Measurements from ENCODE around the gene SLCO3A1.

SLCO3A1 gene

DNA sequence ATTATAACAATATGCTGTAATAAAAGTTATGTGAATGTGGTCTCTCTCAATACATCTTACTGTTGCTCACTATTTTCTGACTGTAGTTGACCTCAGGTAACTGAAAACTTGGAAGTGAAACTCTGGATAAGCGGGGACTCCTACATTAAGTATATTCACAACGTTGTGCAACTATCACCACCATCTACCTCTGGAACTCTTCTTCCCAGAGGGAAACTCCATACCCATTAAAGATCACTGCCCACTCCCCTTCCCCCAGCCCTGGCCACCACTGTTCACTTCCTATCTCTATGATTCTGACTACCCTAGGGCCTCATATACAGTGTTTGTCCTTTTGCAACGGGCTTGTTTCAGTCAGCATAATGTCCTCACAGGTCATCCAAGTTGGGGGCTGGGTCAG, 20.7 kb downstream of the SLCO3A1 start:
- Histone ChIP-seq H3K4me3 (ENCODE audit: low read depth, low read length) (no peak overlapping the region), H3K36me3 (ENCODE audit: control insufficient read depth in 2 of 2, insufficient read depth in 1 of 2, low read length in 2 of 2) (no peaks in the 10 kb centered on the region), H3K9me3 (ENCODE audit: control insufficient read depth, insufficient read depth, low read depth, low read length) (no peaks in the 10 kb centered on the region), H3K27ac (ENCODE audit: extremely low read depth, low read depth, low read length) (no peak overlapping the region), H3K4me1 (ENCODE audit: control insufficient read depth, insufficient read depth, low read length) (no peaks in the 10 kb centered on the region)
- CTCF ChIA-PET, result interaction anchor here (1.1 kb wide), 1 partner anchor 24 kb away, joined by 3 read pairs; no protein-coding TSS in a partner anchor
- POLR2A ChIA-PET, result no interaction called here
- TF ChIP-seq, protein P1, sequence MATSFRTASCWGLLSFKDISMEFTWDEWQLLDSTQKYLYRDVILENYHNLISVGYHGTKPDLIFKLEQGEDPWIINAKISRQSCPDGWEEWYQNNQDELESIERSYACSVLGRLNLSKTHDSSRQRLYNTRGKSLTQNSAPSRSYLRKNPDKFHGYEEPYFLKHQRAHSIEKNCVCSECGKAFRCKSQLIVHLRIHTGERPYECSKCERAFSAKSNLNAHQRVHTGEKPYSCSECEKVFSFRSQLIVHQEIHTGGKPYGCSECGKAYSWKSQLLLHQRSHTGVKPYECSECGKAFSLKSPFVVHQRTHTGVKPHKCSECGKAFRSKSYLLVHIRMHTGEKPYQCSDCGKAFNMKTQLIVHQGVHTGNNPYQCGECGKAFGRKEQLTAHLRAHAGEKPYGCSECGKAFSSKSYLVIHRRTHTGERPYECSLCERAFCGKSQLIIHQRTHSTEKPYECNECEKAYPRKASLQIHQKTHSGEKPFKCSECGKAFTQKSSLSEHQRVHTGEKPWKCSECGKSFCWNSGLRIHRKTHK (tag by site-specific recombination; IDR thresholded peaks at IDR 0.05), result no peak
- no peak for TF ChIP-seq ZNF701 (tag by site-specific recombination; IDR thresholded peaks at IDR 0.05)
- TF ChIP-seq MYNN (tag by site-specific recombination; IDR thresholded peaks at IDR 0.05; ENCODE audit: borderline replicate concordance), result no peak
- no peak for TF ChIP-seq ZNF366 (tag by site-specific recombination; conservative IDR thresholded peaks at IDR 0.05)
- TF ChIP-seq ZNF660 (tag by site-specific recombination; IDR thresholded peaks at IDR 0.05), result no peak
- no peak for TF ChIP-seq ZNF248 (tag by site-specific recombination; IDR thresholded peaks at IDR 0.05)
- TF ChIP-seq ZNF155 (tag by site-specific recombination; IDR thresholded peaks at IDR 0.05), result no peak

DNA sequence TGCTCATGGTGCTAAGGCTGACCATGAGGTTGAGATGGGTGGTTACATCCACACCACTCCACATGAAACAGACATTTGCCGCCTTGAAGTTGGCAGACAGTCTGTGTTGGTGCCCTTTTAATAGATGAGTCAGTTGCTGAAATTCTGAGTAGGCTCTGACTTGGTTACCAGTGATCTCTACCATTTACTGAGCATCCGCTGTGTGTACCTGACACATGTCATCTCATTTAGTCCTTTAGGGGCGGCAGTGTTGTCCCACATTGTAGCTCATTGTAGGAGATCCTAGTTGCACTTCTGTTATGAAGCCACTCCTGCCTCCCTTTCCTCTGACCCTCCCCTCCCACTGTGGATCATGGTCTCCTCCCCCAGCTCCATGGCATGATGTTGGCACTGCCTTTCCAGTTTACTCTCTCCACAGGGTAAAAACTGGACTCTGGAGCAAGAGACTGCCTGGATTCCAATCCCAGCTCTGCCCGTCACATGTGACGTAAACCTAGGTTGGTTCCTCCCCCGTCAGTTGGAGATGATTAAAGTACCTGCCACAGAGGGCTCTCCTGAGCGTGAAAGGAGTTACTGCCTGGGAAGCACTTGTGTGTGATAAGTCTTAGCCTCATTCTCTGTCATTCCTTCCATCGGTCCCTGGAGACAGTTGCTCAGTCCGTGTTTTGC, 21.6 kb downstream of the SLCO3A1 start:
- Histone ChIP-seq H3K36me3 (ENCODE audit: control insufficient read depth in 2 of 2, insufficient read depth in 1 of 2, low read length in 2 of 2) (no peaks in the 10 kb centered on the region), H3K9me3 (ENCODE audit: control insufficient read depth, insufficient read depth, low read depth, low read length) (no peaks in the 10 kb centered on the region), H3K4me1 (ENCODE audit: control insufficient read depth, insufficient read depth, low read length) (no peaks in the 10 kb centered on the region), H3K4me3 (ENCODE audit: low read depth, low read length) (no peak overlapping the region), H3K27ac (ENCODE audit: extremely low read depth, low read depth, low read length) (no peak overlapping the region)
- no peak for TF ChIP-seq SETDB1 (IDR thresholded peaks at IDR 0.05; ENCODE audit: insufficient read length, low read length)
- TF ChIP-seq, protein P2, sequence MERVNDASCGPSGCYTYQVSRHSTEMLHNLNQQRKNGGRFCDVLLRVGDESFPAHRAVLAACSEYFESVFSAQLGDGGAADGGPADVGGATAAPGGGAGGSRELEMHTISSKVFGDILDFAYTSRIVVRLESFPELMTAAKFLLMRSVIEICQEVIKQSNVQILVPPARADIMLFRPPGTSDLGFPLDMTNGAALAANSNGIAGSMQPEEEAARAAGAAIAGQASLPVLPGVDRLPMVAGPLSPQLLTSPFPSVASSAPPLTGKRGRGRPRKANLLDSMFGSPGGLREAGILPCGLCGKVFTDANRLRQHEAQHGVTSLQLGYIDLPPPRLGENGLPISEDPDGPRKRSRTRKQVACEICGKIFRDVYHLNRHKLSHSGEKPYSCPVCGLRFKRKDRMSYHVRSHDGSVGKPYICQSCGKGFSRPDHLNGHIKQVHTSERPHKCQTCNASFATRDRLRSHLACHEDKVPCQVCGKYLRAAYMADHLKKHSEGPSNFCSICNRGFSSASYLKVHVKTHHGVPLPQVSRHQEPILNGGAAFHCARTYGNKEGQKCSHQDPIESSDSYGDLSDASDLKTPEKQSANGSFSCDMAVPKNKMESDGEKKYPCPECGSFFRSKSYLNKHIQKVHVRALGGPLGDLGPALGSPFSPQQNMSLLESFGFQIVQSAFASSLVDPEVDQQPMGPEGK (tag by site-specific recombination; IDR thresholded peaks at IDR 0.05), result no peak
- no peak for TF ChIP-seq ZSCAN16 (tag by site-specific recombination; IDR thresholded peaks at IDR 0.05)
- TF ChIP-seq, protein P3, sequence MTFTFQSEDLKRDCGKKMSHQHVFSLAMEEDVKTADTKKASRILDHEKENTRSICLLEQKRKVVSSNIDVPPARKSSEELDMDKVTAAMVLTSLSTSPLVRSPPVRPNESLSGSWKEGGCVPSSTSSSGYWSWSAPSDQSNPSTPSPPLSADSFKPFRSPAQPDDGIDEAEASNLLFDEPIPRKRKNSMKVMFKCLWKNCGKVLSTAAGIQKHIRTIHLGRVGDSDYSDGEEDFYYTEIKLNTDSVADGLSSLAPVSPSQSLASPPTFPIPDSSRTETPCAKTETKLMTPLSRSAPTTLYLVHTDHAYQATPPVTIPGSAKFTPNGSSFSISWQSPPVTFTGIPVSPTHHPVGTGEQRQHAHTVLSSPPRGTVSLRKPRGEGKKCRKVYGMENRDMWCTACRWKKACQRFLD (tag by site-specific recombination; IDR thresholded peaks at IDR 0.05), result no peak
- TF ChIP-seq, protein P4, sequence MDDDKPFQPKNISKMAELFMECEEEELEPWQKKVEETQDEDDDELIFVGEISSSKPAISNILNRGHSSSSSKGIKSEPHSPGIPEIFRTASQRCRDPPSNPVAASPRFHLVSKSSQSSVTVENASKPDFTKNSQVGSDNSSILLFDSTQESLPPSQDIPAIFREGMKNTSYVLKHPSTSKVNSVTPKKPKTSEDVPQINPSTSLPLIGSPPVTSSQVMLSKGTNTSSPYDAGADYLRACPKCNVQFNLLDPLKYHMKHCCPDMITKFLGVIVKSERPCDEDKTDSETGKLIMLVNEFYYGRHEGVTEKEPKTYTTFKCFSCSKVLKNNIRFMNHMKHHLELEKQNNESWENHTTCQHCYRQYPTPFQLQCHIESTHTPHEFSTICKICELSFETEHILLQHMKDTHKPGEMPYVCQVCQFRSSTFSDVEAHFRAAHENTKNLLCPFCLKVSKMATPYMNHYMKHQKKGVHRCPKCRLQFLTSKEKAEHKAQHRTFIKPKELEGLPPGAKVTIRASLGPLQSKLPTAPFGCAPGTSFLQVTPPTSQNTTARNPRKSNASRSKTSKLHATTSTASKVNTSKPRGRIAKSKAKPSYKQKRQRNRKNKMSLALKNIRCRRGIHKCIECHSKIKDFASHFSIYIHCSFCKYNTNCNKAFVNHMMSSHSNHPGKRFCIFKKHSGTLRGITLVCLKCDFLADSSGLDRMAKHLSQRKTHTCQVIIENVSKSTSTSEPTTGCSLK (tag by site-specific recombination; IDR thresholded peaks at IDR 0.05), result no peak
- TF ChIP-seq ZSCAN23 (tag by site-specific recombination; IDR thresholded peaks at IDR 0.05), result no peak
- TF ChIP-seq ZFP3 (tag by site-specific recombination; IDR thresholded peaks at IDR 0.05; ENCODE audit: low read depth), result no peak
- TF ChIP-seq ZNF529 (tag by site-specific recombination; IDR thresholded peaks at IDR 0.05; ENCODE audit: insufficient replicate concordance), result no peak
- TF ChIP-seq ZNF211 (tag by site-specific recombination; IDR thresholded peaks at IDR 0.05; ENCODE audit: low read depth), result no peak
- ChIA-PET CTCF (interaction anchor here (0.6 kb wide), 1 partner anchor 15 kb away, joined by 4 read pairs; no protein-coding TSS in a partner anchor), POLR2A (no interaction called here)
